GM12873 (cell line): ENCODE measurements around the gene HLA-A.

Experiments
- CTCF ChIP-seq: IDR thresholded peaks from 2 replicates; pipeline ENCODE4 v1.5.1; 2012; ENCODE audit warnings: low read depth, mild to moderate bottlenecking, moderate library complexity, low read length, control low read depth; ENCODE audit not compliant: insufficient read depth; ENCODE audit errors: missing control alignments

Gene HLA-A

GRCh38 chr6:29909985-29910384 lies 32.3 kb upstream of the HLA-A start:
- no peak for TF ChIP-seq CTCF

- no peak for TF ChIP-seq CTCF
These were observed 29.5 kb upstream of the HLA-A start for GRCh38 chr6:29912840-29913239.

- no peak for TF ChIP-seq CTCF
These were observed 25.6 kb upstream of the HLA-A start for GRCh38 chr6:29916741-29917140.

GRCh38 chr6:29917857-29918256 lies 24.5 kb upstream of the HLA-A start:
- no peak for TF ChIP-seq CTCF

GRCh38 chr6:29919506-29920445 lies 22.6 kb upstream of the HLA-A start:
- no peak for TF ChIP-seq CTCF

GRCh38 chr6:29924287-29924686 lies 18.0 kb upstream of the HLA-A start:
- TF ChIP-seq CTCF = no peak

GRCh38 chr6:29924731-29925130 lies 17.6 kb upstream of the HLA-A start:
- TF ChIP-seq CTCF = no peak
